GM19240 (cell line): ENCODE measurements around the gene DNAH17.

Experiments used
- DNase-seq: peaks from one replicate; pipeline ENCODE4 v3.0.0; 2011; ENCODE audit warnings: low spot score; ENCODE audit not compliant: insufficient read length

The DNAH17 gene

GRCh38 chr17:78460176-78460675 is 117.0 kb downstream of the DNAH17 start:
- no peak for DNase-seq

- no peak for DNase-seq
These were observed 117.5 kb downstream of the DNAH17 start for GRCh38 chr17:78459696-78460095.

- DNase-seq = no peak
These were observed 118.4 kb downstream of the DNAH17 start for GRCh38 chr17:78458736-78459335.

- DNase-seq = no peak
These were observed 119.1 kb downstream of the DNAH17 start for GRCh38 chr17:78458091-78458490.

- DNase-seq = no peak
These were observed 122.8 kb downstream of the DNAH17 start for GRCh38 chr17:78454346-78454745.

- DNase-seq = no peak
These were observed 125.4 kb downstream of the DNAH17 start for GRCh38 chr17:78451753-78452152.

- no peak for DNase-seq
These were observed 126.4 kb downstream of the DNAH17 start for GRCh38 chr17:78450696-78451345.

- no peak for DNase-seq
These were observed 127.1 kb downstream of the DNAH17 start for GRCh38 chr17:78449983-78450595.

- DNase-seq = no peak
These were observed 128.7 kb downstream of the DNAH17 start for GRCh38 chr17:78448356-78448993.

- no peak for DNase-seq
These were observed 130.4 kb downstream of the DNAH17 start for GRCh38 chr17:78446833-78447232.

GRCh38 chr17:78444392-78444791 is 132.8 kb downstream of the DNAH17 start:
- no peak for DNase-seq

GRCh38 chr17:78442648-78443218 is 134.5 kb downstream of the DNAH17 start:
- DNase-seq = no peak

GRCh38 chr17:78441271-78441971 is 135.8 kb downstream of the DNAH17 start:
- DNase-seq = no peak

- no peak for DNase-seq
These were observed 138.4 kb downstream of the DNAH17 start for GRCh38 chr17:78438694-78439325.

GRCh38 chr17:78438271-78438691 is 138.9 kb downstream of the DNAH17 start:
- no peak for DNase-seq

GRCh38 chr17:78437508-78438169 is 139.6 kb downstream of the DNAH17 start:
- DNase-seq = no peak

- DNase-seq = no peak
These were observed 141.7 kb downstream of the DNAH17 start for GRCh38 chr17:78435330-78436005.

GRCh38 chr17:78434455-78435329 is 142.5 kb downstream of the DNAH17 start:
- no peak for DNase-seq
